Esophagus squamous epithelium (tissue), 5 donors: ENCODE results near the gene DYNLT4. TPM values are rescaled to one million over a fixed set of nuclear protein-coding genes. Genes with fewer than 3 reads are reported as not detected.
"Not testable (repeated sequence)": the region's sequence is repeated elsewhere in the genome, so short reads cannot be mapped to it uniquely, and the experiment has no call there.

Source experiments
- DNase-seq: peaks from one replicate; lab custom pipeline; 2025; lab: John Stamatoyannopoulos, UW
- H3K27ac ChIP-seq, 4 donors: fragments of 200-600 bp; sonication (generic); one replicate each; pipeline ENCODE4 v1.5.1; 2016 to 2019; ENCODE audit warnings: mild to moderate bottlenecking in 1 of 4
- H3K27me3 ChIP-seq, 4 donors: fragments of 200-600 bp; sonication (generic); 1 replicate in 3 of 4; 2 replicates in 1 of 4; pipeline versions ENCODE4 v1.5.1 to v1.6.0; 2017 to 2021; ENCODE audit warnings: antibody characterized with exemption in 1 of 4
- H3K36me3 ChIP-seq, 3 donors: fragments of 200-600 bp; sonication (generic); one replicate each; pipeline ENCODE4 v1.5.1; 2016 to 2019
- H3K4me1 ChIP-seq, 3 donors: fragments of 200-600 bp; sonication (generic); one replicate each; pipeline ENCODE4 v1.5.1; 2017 to 2019
- H3K4me3 ChIP-seq, 4 donors: fragments of 200-600 bp; sonication (generic); 1 replicate in 3 of 4; 2 replicates in 1 of 4; pipeline ENCODE4 v1.5.1; 2016 to 2019; ENCODE audit warnings: mild to moderate bottlenecking in 2 of 4, moderate library complexity in 1 of 4
- H3K9me3 ChIP-seq, 3 donors: fragments of 200-600 bp; sonication (generic); one replicate each; pipeline ENCODE4 v1.5.1; 2016 to 2019
- POLR2A ChIP-seq, 4 donors: fragments of 450-650 bp; IDR thresholded peaks; one replicate each; pipeline ENCODE4 v1.6.1; 2017; ENCODE audit warnings: antibody characterized with exemption in 4 of 4, mild to moderate bottlenecking in 4 of 4, moderate library complexity in 3 of 4
- WGBS, 2 donors: methylation state at CpG; one replicate each; pipeline ENCODE4 v1.1.5; 2018; 5-methylcytosine and 5-hydroxymethylcytosine counted together
- intact Hi-C: fragments of 100-400 bp; cut with DNase I; formaldehyde crosslinking; loops from one replicate; pipeline ENCODE4 v1.15.0; 2022
- total RNA-seq, 4 donors: library from RNA; depleted of rRNA; stranded (reverse); fragments of >200 nt; gene quantifications; one replicate each; pipeline ENCODE4 v1.1.0, GENCODE V29; 2016
- TF ChIP-seq, protein P1 (sequence below), 6 experiments: fragments of 450-650 bp in 4 of 6; fragments of 200-600 bp in 2 of 6; sonication (generic) in 2 of 6; IDR thresholded peaks; one replicate each; pipeline ENCODE4 v1.5.1; 2016 to 2019; ENCODE audit warnings: antibody characterized with exemption in 6 of 6, mild to moderate bottlenecking in 4 of 6, moderate library complexity in 4 of 6
- donor health status: DM: yes; HTN: yes; CAD: no.

Gene DYNLT4
- total RNA-seq, 4 donors from 2014 or later: not detected

GRCh38 chr1:44828841-44829440 is 21.8 kb upstream of the DYNLT4 start:
- Histone ChIP-seq H3K4me1 (peaks cover 0 to 7% (median 0%) of the 10 kb centered on the region in 3 donors), H3K4me3 (no peak overlapping the region), H3K27me3 (no peaks in the 10 kb centered on the region), H3K36me3 (no peaks in the 10 kb centered on the region), H3K9me3 (no peaks in the 10 kb centered on the region), H3K27ac (no peak overlapping the region)
- TF ChIP-seq POLR2A (IDR thresholded peaks at IDR 0.05): no peak
- TF ChIP-seq, protein P1, sequence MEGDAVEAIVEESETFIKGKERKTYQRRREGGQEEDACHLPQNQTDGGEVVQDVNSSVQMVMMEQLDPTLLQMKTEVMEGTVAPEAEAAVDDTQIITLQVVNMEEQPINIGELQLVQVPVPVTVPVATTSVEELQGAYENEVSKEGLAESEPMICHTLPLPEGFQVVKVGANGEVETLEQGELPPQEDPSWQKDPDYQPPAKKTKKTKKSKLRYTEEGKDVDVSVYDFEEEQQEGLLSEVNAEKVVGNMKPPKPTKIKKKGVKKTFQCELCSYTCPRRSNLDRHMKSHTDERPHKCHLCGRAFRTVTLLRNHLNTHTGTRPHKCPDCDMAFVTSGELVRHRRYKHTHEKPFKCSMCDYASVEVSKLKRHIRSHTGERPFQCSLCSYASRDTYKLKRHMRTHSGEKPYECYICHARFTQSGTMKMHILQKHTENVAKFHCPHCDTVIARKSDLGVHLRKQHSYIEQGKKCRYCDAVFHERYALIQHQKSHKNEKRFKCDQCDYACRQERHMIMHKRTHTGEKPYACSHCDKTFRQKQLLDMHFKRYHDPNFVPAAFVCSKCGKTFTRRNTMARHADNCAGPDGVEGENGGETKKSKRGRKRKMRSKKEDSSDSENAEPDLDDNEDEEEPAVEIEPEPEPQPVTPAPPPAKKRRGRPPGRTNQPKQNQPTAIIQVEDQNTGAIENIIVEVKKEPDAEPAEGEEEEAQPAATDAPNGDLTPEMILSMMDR (IDR thresholded peaks at IDR 0.05): no peak
- intact Hi-C loops: no loop called here
- no peak for DNase-seq
- WGBS, 2 donors: 72 to 83% methylated on average over 7 of the region's 15 CpGs

DNA sequence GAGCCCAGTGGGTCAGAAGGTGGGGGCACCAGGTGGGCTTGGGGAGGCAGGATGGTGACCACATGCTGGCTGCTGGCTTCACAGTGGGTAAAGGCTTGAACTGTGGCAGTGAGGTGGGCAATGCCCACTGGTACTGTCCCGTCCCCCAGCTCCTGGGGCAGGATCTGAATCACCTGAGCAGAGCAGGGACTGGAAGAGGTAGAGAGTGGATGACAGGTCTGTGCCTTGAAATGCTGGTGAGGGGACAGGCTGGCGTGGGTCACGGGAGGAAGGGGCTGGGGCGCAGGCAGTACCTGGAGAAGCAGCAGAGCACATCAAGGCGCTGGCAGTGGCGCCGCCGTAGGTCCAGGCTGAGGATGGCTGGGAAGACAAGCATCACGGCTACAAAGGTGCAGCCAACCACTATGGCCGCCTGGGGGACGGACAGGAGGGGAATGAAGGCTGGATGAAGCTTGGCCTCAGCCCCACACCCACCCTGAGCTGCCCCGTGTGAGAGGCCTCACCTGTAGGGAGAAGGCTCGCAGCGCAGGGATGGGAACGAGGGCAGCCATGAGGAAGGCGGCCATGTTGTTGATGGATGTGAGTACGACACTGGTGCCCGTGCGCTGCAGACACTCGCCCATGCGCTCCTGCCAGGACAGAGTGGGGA is 21.0 kb upstream of the DYNLT4 start:
- TF ChIP-seq, protein P1 (IDR thresholded peaks at IDR 0.05): no peak
- TF ChIP-seq POLR2A (IDR thresholded peaks at IDR 0.05): no peak
- Histone ChIP-seq H3K27ac (no peak overlapping the region), H3K36me3 (no peaks in the 10 kb centered on the region), H3K4me1 (peaks cover 0 to 7% (median 0%) of the 10 kb centered on the region in 3 donors), H3K9me3 (no peaks in the 10 kb centered on the region), H3K27me3 (no peaks in the 10 kb centered on the region), H3K4me3 (no peak overlapping the region)
- 87 to 94% methylated on average over 13 to 15 of the region's 21 CpGs for WGBS, 2 donors
- no peak for DNase-seq
- intact Hi-C loops: no loop called here

GRCh38 chr1:44827197-44828002 is 20.2 kb upstream of the DYNLT4 start:
- WGBS, 2 donors: 76 to 77% methylated on average over 9 to 13 of the region's 28 CpGs
- Histone ChIP-seq H3K4me1 (peaks cover 0 to 7% (median 0%) of the 10 kb centered on the region in 3 donors), H3K27ac (peak overlapping the region in 1 of 4 donors; percentile 18), H3K27me3 (no peaks in the 10 kb centered on the region), H3K4me3 (no peak overlapping the region), H3K9me3 (no peaks in the 10 kb centered on the region), H3K36me3 (no peaks in the 10 kb centered on the region)
- intact Hi-C loops: no loop called here
- no peak for DNase-seq
- TF ChIP-seq POLR2A (IDR thresholded peaks at IDR 0.05): no peak
- TF ChIP-seq, protein P1 (IDR thresholded peaks at IDR 0.05): no peak

DNA sequence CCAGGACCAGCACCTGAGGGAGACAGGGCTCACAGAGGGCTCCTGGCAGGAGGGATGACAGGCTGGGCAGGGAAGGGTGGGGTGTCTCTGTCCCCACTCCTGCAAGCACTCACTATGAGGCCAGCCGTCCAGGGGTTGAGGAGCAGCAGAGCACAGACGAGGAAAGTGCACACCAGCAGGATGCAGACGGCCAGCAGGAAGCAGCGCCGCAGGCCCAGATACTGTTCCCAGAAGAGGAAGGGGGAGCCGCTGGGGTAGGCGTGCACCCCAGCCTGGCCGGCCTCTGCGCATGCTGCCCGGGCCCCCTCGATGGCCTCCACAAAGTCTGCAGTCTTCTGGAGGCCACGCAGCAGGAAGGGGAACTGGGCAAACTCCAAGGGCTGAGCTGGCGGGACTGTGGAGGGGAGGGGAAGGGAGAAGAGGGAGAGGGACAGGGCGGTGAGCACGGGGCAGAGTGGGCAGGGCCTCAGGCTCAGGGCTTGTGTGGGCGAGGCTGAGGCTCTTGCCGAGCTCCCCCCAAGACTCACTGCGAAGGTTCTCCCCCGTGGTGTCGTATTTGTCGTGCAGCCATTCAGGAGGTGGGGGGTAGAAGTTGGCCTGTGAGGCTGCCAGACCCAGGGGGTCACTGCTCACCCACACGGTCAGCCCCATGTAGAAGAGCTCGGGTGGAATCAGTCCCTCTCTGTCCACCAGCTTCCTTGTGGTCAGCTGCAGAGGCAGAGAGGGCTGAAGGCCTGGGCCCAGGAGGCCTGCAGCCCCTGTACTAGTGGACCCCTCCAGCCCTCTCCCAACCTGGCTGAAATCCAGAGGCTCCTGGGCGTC is 19.4 kb upstream of the DYNLT4 start:
- no peak overlapping the region for H3K4me3 ChIP-seq
- DNase-seq: no peak
- intact Hi-C loops: no loop called here
- no peaks in the 10 kb centered on the region for H3K36me3 ChIP-seq
- peaks cover 0 to 7% (median 0%) of the 10 kb centered on the region in 3 donors for H3K4me1 ChIP-seq
- H3K27me3 ChIP-seq: no peaks in the 10 kb centered on the region
- H3K27ac ChIP-seq: peak overlapping the region in 2 of 4 donors; percentile 18 to 61
- 59 to 69% methylated on average over 7 to 20 of the region's 24 CpGs for WGBS, 2 donors
- H3K9me3 ChIP-seq: no peaks in the 10 kb centered on the region
- TF ChIP-seq, protein P1 (IDR thresholded peaks at IDR 0.05): no peak
- TF ChIP-seq POLR2A (IDR thresholded peaks at IDR 0.05): no peak

DNA sequence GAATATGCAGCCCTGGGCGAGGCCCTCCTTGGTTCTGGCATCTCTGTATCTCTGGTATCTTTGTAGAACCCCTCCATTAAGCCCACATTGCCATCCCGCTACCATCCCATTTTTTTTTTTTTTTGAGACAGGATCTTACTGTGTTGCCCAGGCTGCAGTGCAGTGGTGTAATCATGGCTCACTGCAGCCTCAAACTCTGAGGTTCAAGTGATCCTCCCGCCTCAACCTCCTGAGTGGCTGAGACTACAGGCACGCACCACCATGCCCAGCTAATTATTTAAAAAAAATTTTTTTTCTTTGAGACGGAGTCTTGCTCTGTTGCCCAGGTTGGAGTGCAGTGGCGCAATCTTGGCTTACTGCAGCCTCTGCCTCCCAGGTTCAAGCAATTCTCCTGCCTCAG is 17.2 kb upstream of the DYNLT4 start:
- H3K4me1 ChIP-seq: peaks cover 6 to 26% (median 7%) of the 10 kb centered on the region in 3 donors
- H3K9me3 ChIP-seq, H3K4me3 ChIP-seq, intact Hi-C loops, H3K27me3 ChIP-seq, DNase-seq, H3K27ac ChIP-seq, H3K36me3 ChIP-seq: not testable (repeated sequence)
- WGBS, 2 donors: 91 to 93% methylated on average over 6 of the region's 6 CpGs
